SH-SY5Y (cell line): ENCODE results near the gene ZNF324B.

Experiments
- GATA2 ChIP-seq: IDR thresholded peaks from 2 replicates; pipeline ENCODE4 v1.6.1; 2011; ENCODE audit warnings: mild to moderate bottlenecking, low read depth, low read length
- GATA3 ChIP-seq: IDR thresholded peaks from 2 replicates; pipeline ENCODE4 v1.6.1; 2011; ENCODE audit warnings: low read depth, mild to moderate bottlenecking, low read length, moderate library complexity

ZNF324B gene

GRCh38 chr19:58473775-58474174 lies 22.4 kb downstream of the ZNF324B start:
- TF ChIP-seq GATA2 (no peak), GATA3 (no peak)

- no peak for TF ChIP-seq GATA2
- no peak for TF ChIP-seq GATA3
Measured at GRCh38 chr19:58474291-58474996, 23.0 kb downstream of the ZNF324B start.

- TF ChIP-seq GATA3 (no peak), GATA2 (no peak)
Measured at GRCh38 chr19:58474997-58475713, 23.7 kb downstream of the ZNF324B start.

GRCh38 chr19:58475714-58476497 lies 24.5 kb downstream of the ZNF324B start, which contains the start of gene ZNF446:
ZNF446 (plus strand) TSS chr19:58476352; CDS start chr19:58477219, 867 bp downstream.
- no peak for TF ChIP-seq GATA3
- TF ChIP-seq GATA2: 0 out of 2 replicates have a peak, but pooled peaks have one; percentile 33

- no peak for TF ChIP-seq GATA2
- TF ChIP-seq GATA3: no peak
Measured at GRCh38 chr19:58476498-58477015, 25.1 kb downstream of the ZNF324B start.

GRCh38 chr19:58477130-58477529 lies 25.7 kb downstream of the ZNF324B start:
- TF ChIP-seq GATA2 (no peak), GATA3 (no peak)

- TF ChIP-seq GATA3 (no peak), GATA2 (no peak)
Measured at GRCh38 chr19:58477871-58478270, 26.4 kb downstream of the ZNF324B start.

GRCh38 chr19:58479303-58479702 lies 27.9 kb downstream of the ZNF324B start:
- TF ChIP-seq GATA2 (no peak), GATA3 (no peak)

GRCh38 chr19:58479736-58480480 lies 28.5 kb downstream of the ZNF324B start:
- TF ChIP-seq GATA3 (no peak), GATA2 (no peak)

GRCh38 chr19:58480481-58480830 lies 29.0 kb downstream of the ZNF324B start:
- TF ChIP-seq GATA3 (no peak), GATA2 (no peak)

GRCh38 chr19:58480831-58481230 lies 29.4 kb downstream of the ZNF324B start:
- no peak for TF ChIP-seq GATA2
- no peak for TF ChIP-seq GATA3

- no peak for TF ChIP-seq GATA2
- no peak for TF ChIP-seq GATA3
Measured at GRCh38 chr19:58482372-58482771, 30.9 kb downstream of the ZNF324B start.

GRCh38 chr19:58483776-58484175 lies 32.4 kb downstream of the ZNF324B start:
- TF ChIP-seq GATA2: no peak
- no peak for TF ChIP-seq GATA3
